Aorta (tissue), 5 donors: ENCODE data around the gene EHD4. TPM values are rescaled to one million over a fixed set of nuclear protein-coding genes. Genes with fewer than 3 reads are reported as not detected.

ENCODE experiments used
- ATAC-seq: fragments of 200-7000 bp; cut with Tn5 transposase; one replicate; pipeline ENCODE4 v1.9.1; 2022; ENCODE audit warnings: moderate library complexity; ENCODE audit not compliant: low FRiP score
- DNase-seq, 2 donors: peaks; one replicate each; pipeline ENCODE4 v3.0.0-alpha.2; 2020
- H3K27ac ChIP-seq, 2 donors: one replicate each; pipeline ENCODE4 v1.5.1; 2013; ENCODE audit warnings: low read length in 2 of 2, mild to moderate bottlenecking in 2 of 2, moderate library complexity in 2 of 2, control low read depth in 1 of 2, inconsistent platforms in 1 of 2, low read depth in 1 of 2
- H3K27me3 ChIP-seq, 2 donors: one replicate each; pipeline ENCODE4 v1.6.1; 2013; ENCODE audit warnings: control low read depth in 1 of 2, low read length in 1 of 2, mild to moderate bottlenecking in 1 of 2, moderate library complexity in 1 of 2; ENCODE audit not compliant: insufficient read depth in 2 of 2, control insufficient read depth in 1 of 2
- H3K36me3 ChIP-seq, 2 donors: one replicate each; pipeline ENCODE4 v1.6.1; 2013; ENCODE audit warnings: control low read depth in 1 of 2, low read length in 1 of 2, mild to moderate bottlenecking in 1 of 2; ENCODE audit not compliant: insufficient read depth in 2 of 2, control insufficient read depth in 1 of 2
- H3K4me1 ChIP-seq, 2 donors: one replicate each; pipeline ENCODE4 v1.6.1; 2013; ENCODE audit warnings: low read length in 2 of 2, control low read depth in 1 of 2, mild to moderate bottlenecking in 1 of 2, moderate library complexity in 1 of 2; ENCODE audit not compliant: insufficient read depth in 2 of 2, control insufficient read depth in 1 of 2
- H3K4me3 ChIP-seq, 2 donors: one replicate each; pipeline ENCODE4 v1.5.1; 2013; ENCODE audit warnings: low read length in 2 of 2, control low read depth in 1 of 2, mild to moderate bottlenecking in 1 of 2
- H3K9me3 ChIP-seq: one replicate; pipeline ENCODE4 v1.6.1; 2013; ENCODE audit warnings: mild to moderate bottlenecking, low read length; ENCODE audit not compliant: control insufficient read depth
- WGBS, 2 donors: extraction: QIAGEN DNeasy Blood & Tissue Kit; methylation state at CpG; one replicate each; pipeline ENCODE4 v1.1.7; 2013; 5-methylcytosine and 5-hydroxymethylcytosine counted together
- intact Hi-C, 2 donors: fragments of 100-400 bp; cut with DNase I; formaldehyde crosslinking; loops; one replicate each; pipeline versions ENCODE4 v1.14.2 to v1.15.0; 2022
- polyA plus RNA-seq, 2 donors: library from polyadenylated mRNA; stranded (reverse); fragments of 200-250 nt; gene quantifications; one replicate each; pipeline ENCODE4 v1.2.3, GENCODE V29; 2013
- total RNA-seq, 2 donors: library from RNA; stranded (reverse); fragmentation: NEBNext Ultra II Directional; extraction: Animal tissue kit (Norgen Biotek cat#: 25700); gene quantifications; one replicate each; pipeline ENCODE4 v1.2.1, GENCODE V29; 2021
- donor health status: healthy with polysubstance abuse.
- donor health status: Bipolar disorder and iron deficiency.
- donor health status: DM: no; HTN: no; CAD: no.
- donor health status: DM: no; HTN: no; CAD: no.
- donor health status: DM: yes; HTN: yes; CAD: no.

The EHD4 gene
- total and polyA plus RNA-seq, 4 donors = 11.4 to 56.6 (median 30.0) TPM

DNA sequence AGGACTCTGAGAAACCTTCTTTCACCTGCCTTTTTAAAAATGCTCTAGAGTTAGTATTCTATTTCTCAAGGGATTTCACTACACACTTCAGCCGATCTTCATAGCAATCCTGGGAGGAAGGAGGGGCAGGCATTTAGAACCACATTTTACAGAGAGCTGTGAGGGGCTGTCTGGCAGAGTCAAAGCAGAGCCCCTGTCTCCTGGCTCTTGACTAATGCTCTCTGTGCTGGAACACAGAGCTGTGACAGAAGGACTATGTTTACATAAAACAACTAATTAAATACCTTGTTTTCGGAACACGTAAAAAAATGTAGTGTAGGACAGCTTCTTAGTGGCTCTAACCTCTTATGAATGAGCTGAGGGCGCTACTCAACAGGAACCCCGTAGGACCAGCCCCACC lies 70.9 kb downstream of the EHD4 start:
- H3K27me3 ChIP-seq = no peaks in the 10 kb centered on the region
- intact Hi-C loops = loop anchor here in 1 of 2 donors (5.0 kb wide), 1 partner anchor 129 kb away; the partner anchor contains the start of gene MAPKBP1
- H3K4me3 ChIP-seq = no peak overlapping the region
- H3K4me1 ChIP-seq = no peaks in the 10 kb centered on the region
- ATAC-seq (no peak), DNase-seq (no peak)
- WGBS, 2 donors = 74 to 77% methylated on average over 5 of the region's 5 CpGs
- no peak overlapping the region for H3K27ac ChIP-seq
- H3K36me3 ChIP-seq = peaks cover 0 to 1% of the 10 kb centered on the region in 2 donors
- H3K9me3 ChIP-seq = no peaks in the 10 kb centered on the region

DNA sequence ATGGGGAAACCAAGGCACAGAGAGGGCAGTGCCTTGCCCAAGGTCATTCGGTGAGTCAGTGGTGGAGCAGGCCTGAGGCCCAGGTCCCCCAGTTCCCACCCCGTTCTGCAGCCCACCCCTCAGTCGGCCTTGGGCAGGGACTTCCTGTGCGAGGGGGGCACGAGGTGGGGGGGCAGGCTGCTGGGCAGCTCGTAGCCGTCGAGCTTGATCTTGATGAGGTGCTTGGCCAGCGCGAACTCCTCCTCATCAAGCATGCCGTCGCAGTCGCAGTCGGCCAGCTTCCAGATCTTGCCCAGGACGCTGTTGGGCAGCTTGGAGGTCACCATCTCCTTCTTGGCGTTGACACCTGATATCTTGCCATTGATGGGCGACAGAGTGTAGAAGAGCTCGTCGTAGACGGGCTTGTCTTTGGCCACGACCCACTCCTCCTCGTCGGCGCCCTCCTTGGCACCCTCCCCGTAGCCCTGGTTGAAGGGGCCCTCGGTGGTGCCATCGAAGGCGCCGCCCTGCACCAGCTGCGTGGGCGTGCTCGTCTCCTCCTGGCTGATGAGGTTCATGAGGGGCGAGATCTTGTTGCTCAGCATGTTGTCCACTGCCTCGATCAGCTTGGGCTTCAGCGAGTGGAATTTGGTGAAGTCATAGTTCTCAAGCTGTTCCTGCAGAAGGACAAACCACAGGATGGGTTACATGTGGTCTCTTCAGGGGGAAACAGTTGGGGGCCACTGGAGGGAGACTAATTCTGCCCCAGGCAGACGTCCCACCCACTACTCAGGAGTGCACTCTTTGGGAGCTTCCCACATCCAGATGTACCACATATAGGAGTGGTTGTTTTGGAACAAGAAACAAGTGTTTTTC lies 71.6 kb downstream of the EHD4 start:
- Histone ChIP-seq H3K27me3 (no peaks in the 10 kb centered on the region), H3K9me3 (no peaks in the 10 kb centered on the region), H3K4me1 (no peaks in the 10 kb centered on the region), H3K4me3 (no peak overlapping the region), H3K27ac (no peak overlapping the region), H3K36me3 (peaks cover 0 to 1% of the 10 kb centered on the region in 2 donors)
- ATAC-seq (no peak), DNase-seq (no peak)
- 87 to 89% methylated on average over 36 of the region's 36 CpGs for WGBS, 2 donors
- intact Hi-C loops = loop anchor here in 1 of 2 donors (5.0 kb wide), 1 partner anchor 128 kb away; the partner anchor contains the start of gene MAPKBP1

DNA sequence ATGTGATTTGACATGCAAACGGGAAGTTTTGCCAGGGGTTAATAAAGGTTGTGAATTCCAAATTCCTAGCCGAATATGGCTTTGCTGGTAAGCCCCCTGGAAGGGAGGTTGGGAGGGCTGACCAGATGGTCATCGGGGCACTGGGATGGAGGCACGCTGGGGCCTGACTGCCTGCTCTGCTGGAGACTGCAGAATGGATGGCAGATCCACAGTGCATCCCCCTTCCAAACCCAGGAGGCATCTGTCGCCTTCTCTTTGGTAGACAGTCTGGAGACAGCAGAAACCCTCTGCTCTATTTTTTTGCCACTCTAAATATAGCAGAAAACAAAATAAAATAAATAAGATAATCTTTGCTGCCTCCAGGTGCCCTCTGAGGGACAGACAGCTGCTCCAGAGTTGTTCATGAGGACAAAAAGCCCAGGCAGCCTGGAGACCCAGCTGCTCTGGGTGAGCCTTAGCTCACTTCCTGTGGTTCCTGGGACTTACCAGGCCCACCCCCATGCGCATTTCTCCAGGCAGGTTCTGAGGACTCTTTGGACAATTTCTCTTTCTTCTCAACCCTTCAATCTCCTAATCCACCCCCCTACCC lies 72.4 kb downstream of the EHD4 start:
- H3K27me3 ChIP-seq = no peaks in the 10 kb centered on the region
- DNase-seq = no peak
- H3K9me3 ChIP-seq = no peaks in the 10 kb centered on the region
- H3K36me3 ChIP-seq = peaks cover 0 to under 1% of the 10 kb centered on the region in 2 donors
- 62 to 64% methylated on average over 6 of the region's 6 CpGs for WGBS, 2 donors
- H3K4me3 ChIP-seq = no peak overlapping the region
- no peak for ATAC-seq
- intact Hi-C loops = loop anchor here (5.0 to 10.0 kb wide), 3 partner anchors 73 to 165 kb away; partner anchors contain the start of genes JMJD7 (in 1 of the 2) and MAPKBP1 (in 1 of the 2)
- H3K4me1 ChIP-seq = no peaks in the 10 kb centered on the region
- H3K27ac ChIP-seq = no peak overlapping the region

- Histone ChIP-seq H3K4me1 (no peaks in the 10 kb centered on the region), H3K36me3 (no peaks in the 10 kb centered on the region), H3K4me3 (no peak overlapping the region), H3K9me3 (no peaks in the 10 kb centered on the region), H3K27ac (no peak overlapping the region), H3K27me3 (no peaks in the 10 kb centered on the region)
- 75 to 78% methylated on average over 8 of the region's 8 CpGs for WGBS, 2 donors
- DNase-seq (no peak), ATAC-seq (no peak)
- intact Hi-C loops = loop anchor here (5.0 to 10.0 kb wide), 2 partner anchors 70 to 167 kb away; partner anchors contain the start of gene JMJD7 (in 1 of the 2)
These were observed 75.0 kb downstream of the EHD4 start for GRCh38 chr15:41897363-41897799.

DNA sequence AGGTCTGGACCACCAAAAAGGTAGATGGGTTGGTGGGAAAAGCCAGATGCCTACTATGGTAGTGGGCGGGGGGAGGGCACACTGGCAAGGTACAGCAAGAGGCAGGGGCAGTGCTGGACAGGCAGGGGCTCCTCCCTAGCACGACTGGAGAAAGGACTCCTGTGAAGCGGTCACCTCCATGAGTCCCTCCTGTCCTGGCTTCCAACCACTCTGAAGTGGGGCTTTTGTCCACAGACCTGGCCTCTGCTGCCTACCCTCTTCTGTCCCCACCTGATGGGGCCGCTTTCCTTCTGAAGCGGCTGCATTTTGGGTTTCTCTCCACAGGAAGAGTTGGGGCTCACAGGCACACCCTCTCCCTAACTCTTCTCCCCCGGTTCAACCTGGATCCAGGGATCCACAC lies 75.8 kb downstream of the EHD4 start:
- Histone ChIP-seq H3K27me3 (no peaks in the 10 kb centered on the region), H3K9me3 (no peaks in the 10 kb centered on the region), H3K4me1 (no peaks in the 10 kb centered on the region), H3K36me3 (no peaks in the 10 kb centered on the region), H3K4me3 (no peak overlapping the region), H3K27ac (no peak overlapping the region)
- ATAC-seq (no peak), DNase-seq (no peak)
- intact Hi-C loops = loop anchor here (5.0 to 10.0 kb wide), 2 partner anchors 69 to 168 kb away; partner anchors contain the start of gene JMJD7 (in 1 of the 2)
- 83 to 88% methylated on average over 6 of the region's 6 CpGs for WGBS, 2 donors

DNA sequence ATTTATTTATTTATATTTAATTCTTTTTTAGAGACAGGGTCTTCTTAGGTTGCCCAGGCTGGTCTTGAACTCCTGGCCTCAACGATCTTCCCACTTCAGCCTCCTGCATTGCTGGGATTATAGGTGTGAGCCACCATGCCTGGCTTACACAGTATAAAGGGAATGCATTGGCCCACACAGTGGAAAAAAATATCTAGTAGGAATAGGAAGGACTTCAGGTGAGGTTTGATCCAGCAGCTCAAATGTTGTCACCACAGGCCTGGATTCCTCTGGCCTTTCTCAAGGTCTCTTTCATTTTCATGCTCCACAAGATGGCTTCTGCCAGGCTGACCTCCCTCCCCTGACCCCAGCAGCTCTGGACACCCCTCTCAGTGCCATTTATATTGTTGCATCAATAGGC lies 76.4 kb downstream of the EHD4 start:
- 99 to 100% methylated on average over 1 of the region's 1 CpG for WGBS, 2 donors
- intact Hi-C loops = loop anchor here (5.0 to 10.0 kb wide), 2 partner anchors 69 to 169 kb away; partner anchors contain the start of gene JMJD7 (in 1 of the 2)
- Histone ChIP-seq H3K27me3 (no peaks in the 10 kb centered on the region), H3K4me3 (no peak overlapping the region), H3K9me3 (no peaks in the 10 kb centered on the region), H3K36me3 (no peaks in the 10 kb centered on the region), H3K27ac (no peak overlapping the region), H3K4me1 (no peaks in the 10 kb centered on the region)
- DNase-seq = no peak
- no peak for ATAC-seq

DNA sequence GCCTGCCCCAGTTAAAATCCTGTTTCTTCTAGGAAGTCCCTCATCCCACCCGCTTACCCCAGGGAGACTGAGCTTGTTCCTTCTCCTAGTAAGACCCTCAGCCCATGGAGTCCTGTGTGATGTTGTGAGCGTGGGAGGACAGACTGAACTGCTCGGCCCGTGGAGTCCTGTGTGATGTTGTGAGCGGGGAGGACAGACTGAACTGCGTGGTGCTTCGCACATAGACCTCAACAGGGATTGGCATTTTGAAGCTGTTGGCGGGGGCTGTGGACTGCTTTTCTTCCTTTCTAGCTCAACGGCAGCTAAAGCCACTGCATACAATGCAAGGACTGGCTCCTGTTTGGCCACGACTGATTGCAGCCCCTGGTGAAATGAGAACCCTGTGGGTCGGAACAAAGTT lies 76.9 kb downstream of the EHD4 start:
- intact Hi-C loops = loop anchor here (5.0 to 10.0 kb wide), 2 partner anchors 68 to 169 kb away; partner anchors contain the start of gene JMJD7 (in 1 of the 2)
- 92 to 93% methylated on average over 11 of the region's 11 CpGs for WGBS, 2 donors
- ATAC-seq = no peak

DNA sequence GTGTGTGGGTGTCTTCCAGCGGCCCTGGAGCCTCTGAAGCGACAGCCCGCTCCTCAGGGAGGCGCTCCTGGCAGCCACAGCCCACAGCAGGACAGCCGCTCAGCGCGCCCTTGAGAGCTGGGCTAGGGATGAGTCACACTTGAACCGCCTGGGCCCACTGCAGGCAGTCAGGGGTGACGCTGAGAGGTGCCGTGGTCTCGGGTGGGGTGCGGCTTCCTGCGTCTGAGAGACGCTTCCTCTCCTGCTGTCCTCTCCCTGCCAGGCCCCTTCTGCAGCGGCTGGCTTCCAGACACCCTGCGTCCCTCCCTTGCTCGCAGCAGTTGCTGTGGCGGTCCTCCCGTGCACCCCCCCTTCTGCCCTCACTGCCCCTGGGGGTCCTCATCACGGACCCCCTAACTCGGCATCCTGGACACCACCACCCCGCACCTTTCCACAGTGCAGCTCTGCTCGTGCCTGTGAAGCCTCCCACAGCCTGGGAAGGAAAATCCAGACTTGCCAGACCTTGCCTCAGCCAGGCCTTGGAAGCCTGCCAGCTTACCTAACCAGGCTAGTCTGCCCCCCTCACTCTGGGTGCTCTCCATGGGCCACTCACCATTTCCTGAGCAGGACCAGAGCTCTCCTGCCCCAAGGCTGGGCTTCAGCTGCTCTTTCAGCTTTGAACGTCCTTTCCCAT lies 77.4 kb downstream of the EHD4 start:
- H3K4me3 ChIP-seq = no peak overlapping the region
- peak overlapping the region in 1 of 2 donors; percentile 38 for H3K27ac ChIP-seq
- intact Hi-C loops = loop anchor here (5.0 to 10.0 kb wide), 2 partner anchors 68 to 170 kb away; partner anchors contain the start of gene JMJD7 (in 1 of the 2)
- 5 to 10% methylated on average over 24 of the region's 24 CpGs for WGBS, 2 donors
- H3K4me1 ChIP-seq = no peaks in the 10 kb centered on the region
- no peaks in the 10 kb centered on the region for H3K9me3 ChIP-seq
- H3K27me3 ChIP-seq = no peaks in the 10 kb centered on the region
- ATAC-seq (peak; percentile 88), DNase-seq (peak; percentile 91 to 92)
- no peaks in the 10 kb centered on the region for H3K36me3 ChIP-seq

More for the DNA sequence above, 76.9 kb downstream of the EHD4 start:
- Histone ChIP-seq H3K36me3 (no peaks in the 10 kb centered on the region), H3K9me3 (no peaks in the 10 kb centered on the region), H3K27ac (peak overlapping the region in 1 of 2 donors; percentile 38), H3K4me1 (no peaks in the 10 kb centered on the region), H3K27me3 (no peaks in the 10 kb centered on the region), H3K4me3 (no peak overlapping the region)
- DNase-seq = no peak
